B cell (primary cell): ENCODE data around the gene NAA60.

Experiments
- EZH2 ChIP-seq: IDR thresholded peaks from 2 replicates; pipeline ENCODE4 v1.6.1; 2012; ENCODE audit warnings: borderline replicate concordance, low read depth, mild to moderate bottlenecking, moderate library complexity, low read length; ENCODE audit not compliant: insufficient read depth, poor library complexity, severe bottlenecking
- TF ChIP-seq, protein P1 (sequence below): fragments of 200-600 bp; IDR thresholded peaks from one replicate; pipeline ENCODE4 v1.8.0; 2022; ENCODE audit warnings: antibody characterized with exemption, mild to moderate bottlenecking

DNA sequence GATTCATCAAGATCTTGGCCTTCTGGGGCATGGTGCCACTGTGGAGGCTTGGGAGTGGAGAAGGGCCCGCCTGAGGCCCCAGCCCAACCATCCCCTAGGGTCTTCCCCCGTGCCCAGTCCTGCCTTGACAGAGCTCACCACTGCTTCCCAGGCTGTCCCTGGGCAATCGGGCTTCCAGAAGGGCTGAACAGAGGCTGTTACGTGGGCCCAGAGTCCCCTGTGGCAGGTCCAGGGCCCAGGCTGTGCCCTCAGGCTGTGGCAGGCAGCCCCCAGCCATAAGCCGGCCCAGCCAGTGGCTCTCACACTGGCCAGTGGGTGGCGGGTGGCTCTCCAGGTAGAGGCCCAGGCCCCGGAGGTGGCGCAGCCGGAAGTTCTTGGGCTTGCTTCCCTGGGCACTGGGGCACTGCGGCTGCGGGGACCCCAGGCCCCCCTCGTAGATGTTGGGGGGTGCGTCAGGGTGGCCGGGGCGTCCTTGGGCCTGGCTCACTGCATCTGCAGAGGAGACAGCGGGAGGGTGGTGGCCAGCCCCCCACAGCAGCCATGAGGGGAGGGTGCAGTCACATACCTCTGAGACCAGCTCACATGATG is 51.0 kb downstream of the NAA60 start:
- TF ChIP-seq, protein P1, sequence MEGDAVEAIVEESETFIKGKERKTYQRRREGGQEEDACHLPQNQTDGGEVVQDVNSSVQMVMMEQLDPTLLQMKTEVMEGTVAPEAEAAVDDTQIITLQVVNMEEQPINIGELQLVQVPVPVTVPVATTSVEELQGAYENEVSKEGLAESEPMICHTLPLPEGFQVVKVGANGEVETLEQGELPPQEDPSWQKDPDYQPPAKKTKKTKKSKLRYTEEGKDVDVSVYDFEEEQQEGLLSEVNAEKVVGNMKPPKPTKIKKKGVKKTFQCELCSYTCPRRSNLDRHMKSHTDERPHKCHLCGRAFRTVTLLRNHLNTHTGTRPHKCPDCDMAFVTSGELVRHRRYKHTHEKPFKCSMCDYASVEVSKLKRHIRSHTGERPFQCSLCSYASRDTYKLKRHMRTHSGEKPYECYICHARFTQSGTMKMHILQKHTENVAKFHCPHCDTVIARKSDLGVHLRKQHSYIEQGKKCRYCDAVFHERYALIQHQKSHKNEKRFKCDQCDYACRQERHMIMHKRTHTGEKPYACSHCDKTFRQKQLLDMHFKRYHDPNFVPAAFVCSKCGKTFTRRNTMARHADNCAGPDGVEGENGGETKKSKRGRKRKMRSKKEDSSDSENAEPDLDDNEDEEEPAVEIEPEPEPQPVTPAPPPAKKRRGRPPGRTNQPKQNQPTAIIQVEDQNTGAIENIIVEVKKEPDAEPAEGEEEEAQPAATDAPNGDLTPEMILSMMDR, result no peak
- no peak for TF ChIP-seq EZH2
